Measurements from ENCODE around the gene SPEM3.

- TF ChIP-seq POLR2A (IDR thresholded peaks at IDR 0.05) (no peak), CTCF (IDR thresholded peaks at IDR 0.05) (no peak)
These were observed 2.9 kb upstream of the SPEM3 start for GRCh38 chr17:7425756-7426155.
